Smooth muscle cell (in vitro differentiated cells): ENCODE results near the gene ANKRD2. TPM values are rescaled to one million over a fixed set of nuclear protein-coding genes. Genes with fewer than 3 reads are reported as not detected.
A peak's percentile ranks its signal among the peaks of the same experiment; 100 is the strongest.
"Not testable (repeated sequence)": the region's sequence is repeated elsewhere in the genome, so short reads cannot be mapped to it uniquely, and the experiment has no call there.

ENCODE experiments used
- DNase-seq: peaks from one replicate; lab custom pipeline; 2025; ENCODE audit not compliant: unreplicated experiment; lab: John Stamatoyannopoulos, UW
- H2AFZ ChIP-seq: fragments of 200-600 bp; sonication (generic); 2 replicates; pipeline ENCODE4 v1.6.0; 2016; ENCODE audit warnings: antibody characterized with exemption, low read depth, mild to moderate bottlenecking
- H3F3A ChIP-seq: fragments of 200-600 bp; sonication (generic); 2 replicates; pipeline ENCODE4 v1.6.0; 2017; ENCODE audit warnings: antibody characterized with exemption, low read depth
- H3K27ac ChIP-seq: fragments of 200-600 bp; sonication (generic); 2 replicates; pipeline ENCODE4 v1.5.1; 2016; ENCODE audit warnings: low read depth, mild to moderate bottlenecking
- H3K27me3 ChIP-seq: fragments of 200-600 bp; sonication (generic); 2 replicates; pipeline ENCODE4 v1.6.1; 2016; ENCODE audit warnings: low read depth, mild to moderate bottlenecking
- H3K36me3 ChIP-seq: fragments of 200-600 bp; sonication (generic); 2 replicates; pipeline ENCODE4 v1.5.1; 2016; ENCODE audit warnings: low read depth
- H3K4me1 ChIP-seq: fragments of 200-600 bp; sonication (generic); 2 replicates; pipeline ENCODE4 v1.5.1; 2016; ENCODE audit warnings: low read depth
- H3K4me2 ChIP-seq: fragments of 200-600 bp; sonication (generic); 2 replicates; pipeline ENCODE4 v1.6.0; 2016; ENCODE audit warnings: mild to moderate bottlenecking
- H3K4me3 ChIP-seq: fragments of 200-600 bp; sonication (generic); 2 replicates; pipeline ENCODE4 v1.5.1; 2016; ENCODE audit warnings: mild to moderate bottlenecking
- H3K79me2 ChIP-seq: fragments of 200-600 bp; sonication (generic); 2 replicates; pipeline ENCODE4 v1.6.0; 2016; ENCODE audit warnings: low read depth, mild to moderate bottlenecking
- H3K9ac ChIP-seq: fragments of 200-600 bp; sonication (generic); 2 replicates; pipeline ENCODE4 v1.6.0; 2016; ENCODE audit warnings: low read depth
- H3K9me3 ChIP-seq: fragments of 200-600 bp; sonication (generic); replicated peaks from 2 replicates; pipeline ENCODE4 v1.5.1; 2016; ENCODE audit warnings: low read depth
- H4K20me1 ChIP-seq: fragments of 200-600 bp; sonication (generic); 2 replicates; pipeline ENCODE4 v1.6.0; 2016; ENCODE audit warnings: low read depth
- WGBS: methylation state at CpG from one replicate; pipeline ENCODE4 v1.1.7; 2016; ENCODE audit warnings: low lambda C conversion rate; 5-methylcytosine and 5-hydroxymethylcytosine counted together
- polyA plus RNA-seq: library from polyadenylated mRNA; unstranded; fragments of >200 nt; fragmentation: Nextera tagmentation; extraction: Ambion mirVana; gene quantifications from 2 replicates; pipeline ENCODE4 v1.2.1, GENCODE V29; 2016
- total RNA-seq: library from RNA; depleted of rRNA; stranded (reverse); fragments of >200 nt; gene quantifications from 2 replicates; pipeline ENCODE4 v1.2.3, GENCODE V29; 2014
- TF ChIP-seq, protein P1 (sequence below): fragments of 200-600 bp; sonication (generic); IDR thresholded peaks from 2 replicates; pipeline ENCODE4 v1.5.1; 2017; ENCODE audit warnings: borderline replicate concordance, mild to moderate bottlenecking, antibody characterized with exemption; ENCODE audit not compliant: insufficient read depth, poor library complexity, severe bottlenecking

ANKRD2 gene
- total and polyA plus RNA-seq, 2 experiments from 2014 or later, result 0.30 TPM; not detected in 1

GRCh38 chr10:97574374-97575126 is 2.0 kb downstream of the ANKRD2 start:
- Histone ChIP-seq H3K4me3 (no peak overlapping the region), H3K4me1 (peaks cover 7% of the 10 kb centered on the region), H3K27ac (peak overlapping the region; percentile 70), H3K79me2 (no peaks in the 10 kb centered on the region), H3K9ac (no peak overlapping the region), H3K4me2 (no peak overlapping the region), H3F3A (peaks cover 5% of the 10 kb centered on the region), H4K20me1 (no peaks in the 10 kb centered on the region), H3K9me3 (no peaks in the 10 kb centered on the region), H2AFZ (no peak overlapping the region), H3K27me3 (no peaks in the 10 kb centered on the region), H3K36me3 (no peaks in the 10 kb centered on the region)
- WGBS, result 26% methylated on average over 4 of the region's 4 CpGs
- TF ChIP-seq, protein P1, sequence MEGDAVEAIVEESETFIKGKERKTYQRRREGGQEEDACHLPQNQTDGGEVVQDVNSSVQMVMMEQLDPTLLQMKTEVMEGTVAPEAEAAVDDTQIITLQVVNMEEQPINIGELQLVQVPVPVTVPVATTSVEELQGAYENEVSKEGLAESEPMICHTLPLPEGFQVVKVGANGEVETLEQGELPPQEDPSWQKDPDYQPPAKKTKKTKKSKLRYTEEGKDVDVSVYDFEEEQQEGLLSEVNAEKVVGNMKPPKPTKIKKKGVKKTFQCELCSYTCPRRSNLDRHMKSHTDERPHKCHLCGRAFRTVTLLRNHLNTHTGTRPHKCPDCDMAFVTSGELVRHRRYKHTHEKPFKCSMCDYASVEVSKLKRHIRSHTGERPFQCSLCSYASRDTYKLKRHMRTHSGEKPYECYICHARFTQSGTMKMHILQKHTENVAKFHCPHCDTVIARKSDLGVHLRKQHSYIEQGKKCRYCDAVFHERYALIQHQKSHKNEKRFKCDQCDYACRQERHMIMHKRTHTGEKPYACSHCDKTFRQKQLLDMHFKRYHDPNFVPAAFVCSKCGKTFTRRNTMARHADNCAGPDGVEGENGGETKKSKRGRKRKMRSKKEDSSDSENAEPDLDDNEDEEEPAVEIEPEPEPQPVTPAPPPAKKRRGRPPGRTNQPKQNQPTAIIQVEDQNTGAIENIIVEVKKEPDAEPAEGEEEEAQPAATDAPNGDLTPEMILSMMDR, result no peak
- no peak for DNase-seq

DNA sequence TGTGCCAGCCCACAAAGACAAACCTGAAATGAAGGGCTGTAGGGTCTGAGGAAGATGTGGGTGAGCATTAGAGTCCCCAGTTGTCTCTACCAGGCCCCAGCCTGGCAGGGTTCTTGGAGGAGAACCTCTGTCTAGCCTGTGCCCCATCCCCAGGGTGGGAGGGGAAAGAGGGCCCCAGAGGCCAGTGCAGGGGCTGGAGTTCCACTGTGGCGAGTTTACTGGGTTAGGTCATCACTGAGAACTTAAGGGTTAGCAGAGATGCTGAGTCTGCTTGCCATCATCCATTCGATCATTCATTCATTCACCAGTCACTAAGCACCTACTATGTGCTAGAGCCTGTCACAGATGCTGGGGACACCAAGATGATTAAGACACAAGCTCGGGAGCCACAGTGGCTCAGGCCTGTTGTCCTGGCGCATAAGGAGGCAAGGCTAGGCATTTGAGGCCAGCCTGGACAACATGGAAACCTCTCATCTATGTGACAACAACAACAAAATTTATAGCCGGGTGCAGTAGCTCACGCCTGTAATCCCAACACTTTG is 2.6 kb downstream of the ANKRD2 start:
- Histone ChIP-seq H3K36me3 (no peaks in the 10 kb centered on the region), H3K79me2 (no peaks in the 10 kb centered on the region), H3F3A (peaks cover 5% of the 10 kb centered on the region), H3K27me3 (no peaks in the 10 kb centered on the region), H3K4me3 (no peak overlapping the region), H3K27ac (peak overlapping the region; percentile 58), H2AFZ (no peak overlapping the region), H3K9ac (no peak overlapping the region), H3K9me3 (no peaks in the 10 kb centered on the region), H3K4me2 (no peak overlapping the region), H3K4me1 (peaks cover 7% of the 10 kb centered on the region), H4K20me1 (no peaks in the 10 kb centered on the region)
- DNase-seq, result no peak
- TF ChIP-seq, protein P1, result no peak
- 82% methylated on average over 6 of the region's 6 CpGs for WGBS

DNA sequence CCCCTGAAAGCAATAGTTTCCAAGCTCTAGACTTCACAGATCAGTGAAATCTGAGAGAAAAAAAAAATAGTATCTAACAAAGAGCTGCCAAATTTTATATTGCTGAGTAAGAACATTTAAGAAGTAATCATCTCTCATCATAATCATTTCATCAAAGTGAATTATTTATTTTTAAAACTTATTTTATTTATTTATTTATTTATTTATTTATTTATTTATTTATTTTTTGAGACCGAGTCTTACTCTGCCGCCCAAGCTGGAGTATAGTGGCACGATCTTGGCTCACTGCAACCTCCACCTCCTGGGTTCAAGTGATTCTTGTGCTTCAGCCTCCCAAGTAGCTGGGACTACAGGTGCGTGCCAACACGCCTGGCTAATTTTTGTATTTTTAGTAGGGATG is 3.9 kb downstream of the ANKRD2 start:
- H4K20me1 ChIP-seq, H3K9me3 ChIP-seq, H3K36me3 ChIP-seq, H3K4me1 ChIP-seq, H2AFZ ChIP-seq, H3K4me2 ChIP-seq, H3K79me2 ChIP-seq, DNase-seq, H3K27me3 ChIP-seq, H3K27ac ChIP-seq, H3F3A ChIP-seq, H3K4me3 ChIP-seq, H3K9ac ChIP-seq: not testable (repeated sequence)
- 36% methylated on average over 5 of the region's 5 CpGs for WGBS

DNA sequence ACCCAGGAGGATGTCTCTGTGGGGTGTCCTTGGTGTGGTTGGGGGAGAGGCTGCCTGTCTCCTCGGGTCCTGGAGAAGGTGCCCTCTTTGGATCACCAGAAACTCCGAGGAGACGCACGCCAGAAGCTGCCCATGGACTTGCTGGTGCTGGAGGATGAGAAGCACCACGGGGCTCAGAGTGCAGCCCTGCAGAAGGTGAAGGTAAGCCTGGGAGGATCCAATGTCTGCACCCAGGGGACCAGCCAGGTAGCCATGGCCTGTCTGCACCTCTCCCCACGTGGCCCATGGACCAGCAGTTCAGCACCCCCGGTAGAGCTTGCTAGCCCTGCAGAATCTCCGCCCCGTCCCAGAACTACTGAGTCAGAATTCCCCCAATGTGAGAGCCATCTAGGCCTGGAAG is 5.1 kb downstream of the ANKRD2 start:
- H2AFZ ChIP-seq, result no peak overlapping the region
- WGBS, result 76% methylated on average over 9 of the region's 9 CpGs
- no peak overlapping the region for H3K27ac ChIP-seq
- TF ChIP-seq, protein P1, result no peak
- H3K4me1 ChIP-seq, result peaks cover 3% of the 10 kb centered on the region
- H3F3A ChIP-seq, result no peaks in the 10 kb centered on the region
- H3K4me2 ChIP-seq, result no peak overlapping the region
- no peak overlapping the region for H3K4me3 ChIP-seq
- H3K9me3 ChIP-seq, result no peaks in the 10 kb centered on the region
- no peak for DNase-seq
- no peak overlapping the region for H3K9ac ChIP-seq
- no peaks in the 10 kb centered on the region for H3K27me3 ChIP-seq
- no peaks in the 10 kb centered on the region for H4K20me1 ChIP-seq
- no peaks in the 10 kb centered on the region for H3K36me3 ChIP-seq
- H3K79me2 ChIP-seq, result no peaks in the 10 kb centered on the region
